ENCODE results near the gene ADAMTSL2. TPM values are rescaled to one million over a fixed set of nuclear protein-coding genes. Genes with fewer than 3 reads are reported as not detected.

ADAMTSL2 gene
- total and polyA plus RNA-seq, 4 donors = 1.8 to 18.2 (median 7.7) TPM

- Histone ChIP-seq H3K36me3 (ENCODE audit: control insufficient read depth in 4 of 4, insufficient read depth in 3 of 4, low read depth in 1 of 4, low read length in 3 of 4) (no peaks in the 10 kb centered on the region), H3K27ac (ENCODE audit: low read depth in 1 of 2, low read length in 2 of 2) (no peak overlapping the region), H3K9me3 (ENCODE audit: control insufficient read depth in 4 of 4, low read length in 3 of 4) (peaks cover 3 to 18% (median 8%) of the 10 kb centered on the region in 4 donors), H3K27me3 (ENCODE audit: control insufficient read depth in 4 of 4, insufficient read depth in 4 of 4, low read length in 3 of 4) (peaks cover 0 to 2% (median 0%) of the 10 kb centered on the region in 4 donors), H3K4me3 (ENCODE audit: low read depth in 1 of 3, low read length in 3 of 3) (no peak overlapping the region), H3K4me1 (ENCODE audit: control insufficient read depth in 4 of 4, insufficient read depth in 4 of 4, low read length in 3 of 4) (no peaks in the 10 kb centered on the region), H3K9ac (ENCODE audit: low read depth in 1 of 2, low read length in 2 of 2) (no peak overlapping the region)
- TF ChIP-seq TAF1 (conservative IDR thresholded peaks at IDR 0.05) (no peak), FOXA1 (IDR thresholded peaks at IDR 0.05) (no peak), JUND (IDR thresholded peaks at IDR 0.05) (no peak), NR2F2 (IDR thresholded peaks at IDR 0.05) (no peak), ZBTB33 (IDR thresholded peaks at IDR 0.05) (no peak)
- 81% methylated on average over 15 of the region's 15 CpGs for whole genome bisulfite sequencing
- DNase-seq (ENCODE audit: low spot score) = no peak
These were observed 59.2 kb downstream of the ADAMTSL2 start for GRCh38 chr9:133593587-133594253.

DNA sequence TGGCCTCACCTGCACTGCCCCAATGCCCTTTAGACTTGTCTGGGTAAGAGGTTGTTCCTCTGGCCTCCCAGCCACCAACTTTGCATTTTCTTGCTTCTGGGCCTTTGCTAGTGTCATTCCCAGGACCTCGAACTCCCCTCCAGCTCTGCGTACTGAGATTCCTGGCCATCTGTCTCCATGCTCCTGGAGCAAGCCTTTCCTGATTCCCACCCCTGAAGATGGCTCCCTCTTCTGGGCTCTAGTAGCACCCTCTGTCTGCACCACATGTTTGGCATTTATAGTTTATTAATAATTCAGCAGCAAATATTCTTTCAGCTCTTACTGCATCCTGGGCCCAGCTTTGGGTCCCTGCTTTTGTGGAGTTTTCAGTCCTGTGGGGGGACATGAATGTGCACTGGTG is 59.8 kb downstream of the ADAMTSL2 start:
- no peak for DNase-seq (ENCODE audit: low spot score)
- Histone ChIP-seq H3K9ac (ENCODE audit: low read depth in 1 of 2, low read length in 2 of 2) (no peak overlapping the region), H3K27ac (ENCODE audit: low read depth in 1 of 2, low read length in 2 of 2) (no peak overlapping the region), H3K36me3 (ENCODE audit: control insufficient read depth in 4 of 4, insufficient read depth in 3 of 4, low read depth in 1 of 4, low read length in 3 of 4) (no peaks in the 10 kb centered on the region), H3K4me1 (ENCODE audit: control insufficient read depth in 4 of 4, insufficient read depth in 4 of 4, low read length in 3 of 4) (no peaks in the 10 kb centered on the region), H3K4me3 (ENCODE audit: low read depth in 1 of 3, low read length in 3 of 3) (no peak overlapping the region), H3K9me3 (ENCODE audit: control insufficient read depth in 4 of 4, low read length in 3 of 4) (peaks cover 3 to 18% (median 8%) of the 10 kb centered on the region in 4 donors), H3K27me3 (ENCODE audit: control insufficient read depth in 4 of 4, insufficient read depth in 4 of 4, low read length in 3 of 4) (peaks cover 0 to 2% (median 0%) of the 10 kb centered on the region in 4 donors)
- TF ChIP-seq CTCF (IDR thresholded peaks at IDR 0.05; ENCODE audit: low read depth, low read length, missing input control) = no peak
- 90% methylated on average over 2 of the region's 2 CpGs for WGBS

- no peaks in the 10 kb centered on the region for H3K27me3 ChIP-seq (ENCODE audit: control insufficient read depth in 4 of 4, insufficient read depth in 4 of 4, low read length in 3 of 4)
- peaks cover 3 to 18% (median 8%) of the 10 kb centered on the region in 4 donors for H3K9me3 ChIP-seq (ENCODE audit: control insufficient read depth in 4 of 4, low read length in 3 of 4)
- H3K36me3 ChIP-seq (ENCODE audit: control insufficient read depth in 4 of 4, insufficient read depth in 3 of 4, low read depth in 1 of 4, low read length in 3 of 4) = no peaks in the 10 kb centered on the region
- no peak for TF ChIP-seq HNF4A (conservative IDR thresholded peaks at IDR 0.05)
- TF ChIP-seq EGR1 (IDR thresholded peaks at IDR 0.05; ENCODE audit: low read depth in 2 of 2) = no peak
- no peak for DNase-seq (ENCODE audit: low spot score)
- H3K4me3 ChIP-seq (ENCODE audit: low read depth in 1 of 3, low read length in 3 of 3) = no peak overlapping the region
- 83% methylated on average over 8 of the region's 8 CpGs for WGBS
- no peak overlapping the region for H3K9ac ChIP-seq (ENCODE audit: low read depth in 1 of 2, low read length in 2 of 2)
- no peaks in the 10 kb centered on the region for H3K4me1 ChIP-seq (ENCODE audit: control insufficient read depth in 4 of 4, insufficient read depth in 4 of 4, low read length in 3 of 4)
- H3K27ac ChIP-seq (ENCODE audit: low read depth in 1 of 2, low read length in 2 of 2) = no peak overlapping the region
These were observed 61.4 kb downstream of the ADAMTSL2 start for GRCh38 chr9:133595910-133596309.
